ENCODE results near the gene AGAP1.

Gene AGAP1

GRCh38 chr2:235553291-235553690 lies 59.4 kb downstream of the AGAP1 start:
- no peak for DNase-seq

GRCh38 chr2:235553696-235554100 lies 59.9 kb downstream of the AGAP1 start:
- DNase-seq: no peak

GRCh38 chr2:235554385-235554784 lies 60.5 kb downstream of the AGAP1 start:
- no peak for DNase-seq

GRCh38 chr2:235554936-235555335 lies 61.1 kb downstream of the AGAP1 start:
- no peak for DNase-seq

GRCh38 chr2:235555371-235555770 lies 61.5 kb downstream of the AGAP1 start:
- DNase-seq: no peak

GRCh38 chr2:235556086-235556485 lies 62.2 kb downstream of the AGAP1 start:
- DNase-seq: no peak

GRCh38 chr2:235556901-235557300 lies 63.1 kb downstream of the AGAP1 start:
- DNase-seq: no peak

- DNase-seq: no peak
Observed at GRCh38 chr2:235557903-235558302, 64.1 kb downstream of the AGAP1 start.

GRCh38 chr2:235558572-235558971 lies 64.7 kb downstream of the AGAP1 start:
- no peak for DNase-seq

GRCh38 chr2:235560345-235560744 lies 66.5 kb downstream of the AGAP1 start:
- no peak for DNase-seq

GRCh38 chr2:235561450-235561849 lies 67.6 kb downstream of the AGAP1 start:
- DNase-seq: no peak

- no peak for DNase-seq
Observed at GRCh38 chr2:235562065-235562747, 68.4 kb downstream of the AGAP1 start.

GRCh38 chr2:235563056-235563910 lies 69.4 kb downstream of the AGAP1 start:
- DNase-seq: no peak

- DNase-seq: no peak
Observed at GRCh38 chr2:235564066-235564465, 70.2 kb downstream of the AGAP1 start.

- no peak for DNase-seq
Observed at GRCh38 chr2:235564884-235565530, 71.2 kb downstream of the AGAP1 start.

GRCh38 chr2:235566415-235566814 lies 72.6 kb downstream of the AGAP1 start:
- DNase-seq: no peak

- DNase-seq: no peak
Observed at GRCh38 chr2:235566931-235567495, 73.2 kb downstream of the AGAP1 start.

GRCh38 chr2:235567842-235568241 lies 74.0 kb downstream of the AGAP1 start:
- no peak for DNase-seq

GRCh38 chr2:235568431-235568830 lies 74.6 kb downstream of the AGAP1 start:
- no peak for DNase-seq

GRCh38 chr2:235569837-235570236 lies 76.0 kb downstream of the AGAP1 start:
- DNase-seq: no peak

GRCh38 chr2:235570256-235570655 lies 76.4 kb downstream of the AGAP1 start:
- no peak for DNase-seq

GRCh38 chr2:235570966-235571692 lies 77.3 kb downstream of the AGAP1 start:
- DNase-seq: no peak

- no peak for DNase-seq
Observed at GRCh38 chr2:235572592-235572991, 78.7 kb downstream of the AGAP1 start.
